Superior temporal gyrus (tissue), 1 donor: ENCODE data around the gene RPS6KA5.
"Not testable (repeated sequence)": the region's sequence is repeated elsewhere in the genome, so short reads cannot be mapped to it uniquely, and the experiment has no call there.

ENCODE experiments used
- DNase-seq: peaks from one replicate; pipeline ENCODE4 v3.0.0-alpha.2; 2016; ENCODE audit errors: extremely low spot score

RPS6KA5 gene

DNA sequence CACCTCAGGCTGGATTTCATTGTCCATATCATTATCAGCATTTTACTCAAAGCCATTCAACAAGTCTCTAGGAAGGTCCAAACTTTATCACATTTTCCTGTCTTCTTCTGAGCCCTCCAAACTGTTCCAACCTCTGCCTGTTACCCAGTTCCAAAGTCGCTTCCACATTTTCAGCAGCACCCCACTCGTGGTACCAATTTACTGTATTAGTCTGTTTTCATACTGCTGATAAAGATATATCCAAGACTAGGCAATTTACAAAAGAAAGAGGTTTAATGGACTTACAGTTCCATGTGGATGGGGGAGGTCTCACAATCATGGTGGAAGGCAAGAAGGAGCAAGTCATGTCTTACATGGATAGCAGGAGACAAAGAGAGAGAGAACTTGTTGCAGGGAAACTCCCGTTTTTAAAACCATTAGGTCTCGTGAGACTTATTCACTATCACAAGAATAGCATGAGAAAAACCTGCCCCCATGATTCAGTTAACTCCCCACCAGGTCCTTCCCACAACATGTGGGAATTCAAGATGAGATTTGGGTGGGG lies 121.1 kb downstream of the RPS6KA5 start:
- not testable (repeated sequence) for DNase-seq

DNA sequence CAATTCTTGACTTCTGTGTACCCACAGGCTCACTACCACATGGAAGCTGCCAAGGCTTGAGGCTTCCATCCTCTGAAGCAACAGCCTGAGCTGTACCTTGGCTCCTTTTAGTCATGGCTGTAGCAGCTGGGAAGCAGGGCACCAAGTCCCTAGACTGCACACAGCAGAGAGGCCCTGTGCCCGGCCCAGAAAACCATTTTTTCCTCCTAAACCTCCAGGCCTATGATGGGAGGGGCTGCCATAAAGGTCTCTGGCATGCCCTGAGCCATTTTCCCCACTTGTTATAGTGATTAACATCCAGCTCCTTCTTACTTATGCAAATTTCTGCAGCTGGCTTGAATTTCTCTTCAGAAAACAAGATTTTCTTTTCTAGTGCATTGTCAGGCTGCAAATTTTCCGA lies 121.8 kb downstream of the RPS6KA5 start:
- no peak for DNase-seq

DNA sequence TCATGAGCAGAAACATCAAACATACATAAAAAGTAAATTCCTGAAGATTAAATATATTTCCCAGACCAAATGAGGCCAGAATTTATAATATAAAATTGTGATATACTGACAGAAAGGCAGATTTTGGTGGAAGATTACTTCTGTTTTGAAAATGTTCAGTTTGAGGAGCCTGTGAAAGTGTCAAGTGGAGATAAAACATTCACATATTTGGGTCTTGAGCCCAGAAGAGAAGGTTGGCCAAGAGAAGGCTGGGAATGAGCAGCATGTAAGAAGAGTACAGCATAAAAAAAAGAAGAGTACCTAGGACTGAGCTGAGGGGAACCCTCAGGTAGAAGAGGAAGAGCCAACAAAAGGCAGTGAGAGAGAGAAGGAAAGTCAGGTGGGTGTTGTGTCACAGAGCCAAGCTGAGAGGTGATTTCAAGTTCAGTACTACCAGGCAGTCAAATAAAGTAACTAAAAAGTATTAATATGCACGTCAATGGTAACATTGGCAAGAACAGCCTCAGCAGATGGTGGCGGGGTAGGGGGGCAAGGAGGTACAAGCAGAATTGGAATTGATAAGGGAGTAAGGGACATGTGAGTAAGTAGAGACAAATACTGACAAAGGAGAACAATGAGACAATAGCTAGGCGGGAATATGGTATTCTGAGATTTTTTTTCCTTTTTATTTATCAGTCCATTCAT lies 123.5 kb downstream of the RPS6KA5 start:
- no peak for DNase-seq

DNA sequence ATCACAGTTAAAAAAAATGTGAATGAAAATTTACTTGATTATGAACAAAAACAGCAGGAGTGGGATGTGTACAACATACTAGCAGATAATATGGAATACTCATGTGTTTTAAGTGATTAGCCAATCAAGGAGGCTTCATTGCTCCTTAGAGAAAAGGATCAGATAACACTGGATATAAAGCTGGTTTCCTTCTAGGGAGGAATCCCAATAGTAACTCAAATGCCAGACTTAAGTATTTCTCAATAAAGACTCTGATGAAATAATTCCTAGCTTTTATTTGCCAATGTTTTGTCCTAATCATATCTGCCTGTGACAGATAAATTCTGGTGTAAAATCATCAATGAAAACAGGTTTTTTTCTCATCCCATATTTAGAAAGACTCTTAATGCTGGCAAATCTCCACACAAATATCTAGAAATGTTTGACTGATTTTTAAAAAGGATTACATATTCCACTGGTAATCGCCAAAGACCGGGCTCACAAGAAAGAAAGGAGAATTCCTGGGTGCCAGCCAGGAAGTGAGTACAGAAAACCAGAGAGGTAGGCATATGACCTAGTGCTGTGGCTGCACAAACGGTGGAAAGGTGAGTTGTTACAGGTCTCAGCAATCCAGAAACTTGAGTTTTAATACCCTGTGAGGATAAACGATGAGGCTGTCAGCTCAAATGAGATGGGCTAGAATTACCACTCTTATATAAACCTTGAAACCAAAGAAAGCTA lies 135.7 kb downstream of the RPS6KA5 start:
- DNase-seq: no peak

DNA sequence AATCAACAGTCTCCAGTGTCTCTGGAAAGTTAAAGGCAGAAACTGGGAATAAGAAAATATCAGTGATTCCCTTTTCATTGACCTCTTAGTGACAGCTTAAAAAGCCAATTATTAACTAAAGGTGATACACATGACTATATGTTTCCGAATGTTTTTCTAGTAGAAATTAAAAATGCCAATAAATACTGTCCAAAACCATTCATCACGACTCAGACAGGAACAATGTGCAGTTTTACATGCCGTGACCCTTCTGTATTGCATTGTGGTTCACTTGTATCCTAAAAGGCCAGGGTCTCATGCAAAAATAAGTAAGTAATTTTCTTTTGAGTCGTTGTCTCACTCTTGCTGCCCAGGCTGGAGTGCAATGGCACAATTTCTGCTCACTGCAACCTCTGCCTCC lies 138.3 kb downstream of the RPS6KA5 start:
- DNase-seq: no peak

DNA sequence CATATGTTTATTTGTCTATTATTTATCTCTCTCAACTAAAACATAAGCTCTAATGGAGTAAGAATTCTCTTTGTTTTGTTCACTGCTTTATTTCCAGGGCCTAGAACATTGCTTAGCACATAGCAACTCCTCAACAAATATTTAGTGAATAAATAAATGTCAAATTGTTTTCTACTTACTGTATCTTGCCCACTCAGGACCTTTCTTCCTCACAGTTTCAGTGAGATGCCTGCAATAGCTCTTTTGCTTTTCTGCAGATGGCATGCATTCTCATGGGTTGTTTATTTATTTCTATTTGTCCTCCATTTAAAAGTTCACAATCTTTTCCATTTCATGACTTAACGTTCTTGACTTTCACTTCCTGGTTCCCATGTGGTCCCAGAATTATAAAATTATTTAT lies 149.3 kb downstream of the RPS6KA5 start:
- DNase-seq: no peak

DNA sequence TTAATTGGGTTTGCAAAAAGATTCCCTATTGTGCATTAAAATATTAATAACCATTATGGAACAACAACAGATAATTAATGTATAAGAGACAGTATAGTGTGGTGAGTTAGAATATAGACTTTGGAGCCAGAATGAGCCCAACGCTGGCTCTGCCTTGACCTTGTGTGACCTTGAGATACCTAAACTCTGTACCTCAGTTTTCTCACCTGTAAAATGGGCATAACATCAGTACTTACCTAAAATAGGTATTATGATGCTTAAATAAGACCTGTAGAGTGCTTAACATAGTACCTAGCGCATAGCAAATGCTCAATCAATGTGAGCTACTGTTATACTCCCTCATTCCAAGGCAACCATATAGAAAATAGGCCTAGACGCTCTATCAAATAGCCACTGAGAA lies 153.3 kb downstream of the RPS6KA5 start:
- no peak for DNase-seq

DNA sequence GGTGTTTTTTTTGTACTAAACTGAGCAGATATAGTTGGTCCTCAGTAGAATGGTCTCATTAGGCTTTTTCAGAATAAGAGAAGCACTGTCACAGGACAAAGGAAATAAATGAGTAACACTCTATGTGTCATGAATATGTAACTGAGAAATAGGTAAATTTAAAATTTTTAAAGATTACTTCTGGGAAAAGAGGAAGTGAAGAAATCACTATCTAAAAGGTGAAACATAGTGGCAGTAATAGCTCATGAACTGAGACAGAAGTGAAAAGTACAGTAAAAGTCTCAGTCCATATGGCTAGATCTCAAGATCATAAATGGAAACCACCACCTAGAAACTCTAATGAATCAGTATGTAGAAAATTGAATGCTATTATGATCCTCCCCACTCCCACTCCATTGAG lies 154.9 kb downstream of the RPS6KA5 start:
- no peak for DNase-seq

DNA sequence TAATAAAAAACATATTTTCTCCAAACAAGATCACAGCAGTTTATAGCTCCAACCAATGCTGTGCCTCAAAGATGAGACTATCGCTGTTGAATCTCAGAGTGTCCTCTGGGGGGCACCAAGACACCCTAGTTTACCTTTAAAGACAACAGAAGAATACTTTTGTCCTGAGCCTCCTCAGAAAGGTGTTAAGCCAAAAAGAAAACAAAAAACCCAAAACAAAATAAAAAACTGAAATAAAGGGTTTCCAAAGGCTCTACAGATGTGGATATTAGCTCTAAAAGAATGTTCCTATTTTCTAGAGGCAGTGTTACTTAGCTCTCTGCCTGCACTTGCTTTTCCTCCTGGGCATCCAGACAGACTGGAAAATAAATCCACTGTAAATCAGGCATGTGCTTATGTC lies 157.3 kb downstream of the RPS6KA5 start:
- peak; percentile 92 for DNase-seq

DNA sequence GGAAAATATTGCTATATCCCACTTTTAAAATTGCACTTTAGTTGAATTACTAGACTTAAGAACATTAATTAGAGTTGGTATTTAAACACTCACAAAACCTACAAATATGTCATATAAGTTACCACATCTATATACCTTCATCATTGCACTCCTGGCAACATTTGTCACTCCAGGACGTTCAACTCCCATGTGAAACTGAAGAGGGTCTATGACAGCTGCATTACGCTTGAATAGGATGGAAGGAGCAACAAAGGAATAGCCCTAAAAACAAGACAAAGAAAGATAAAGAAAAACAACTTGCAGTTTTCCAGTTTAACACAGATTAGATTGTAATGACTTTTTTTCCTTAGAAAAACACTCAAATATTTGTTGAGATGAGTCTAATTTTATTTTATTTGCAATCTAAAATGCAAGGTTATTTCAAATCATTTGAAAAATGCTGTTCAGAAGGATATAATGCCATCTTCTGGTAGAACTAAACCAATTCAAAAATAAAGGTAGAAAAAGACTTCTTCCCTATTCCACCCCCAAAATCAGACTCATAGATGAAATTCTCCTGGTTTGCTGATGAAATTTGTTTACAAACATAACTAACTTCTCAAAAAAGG lies 159.9 kb downstream of the RPS6KA5 start:
- peak; percentile 57 for DNase-seq

DNA sequence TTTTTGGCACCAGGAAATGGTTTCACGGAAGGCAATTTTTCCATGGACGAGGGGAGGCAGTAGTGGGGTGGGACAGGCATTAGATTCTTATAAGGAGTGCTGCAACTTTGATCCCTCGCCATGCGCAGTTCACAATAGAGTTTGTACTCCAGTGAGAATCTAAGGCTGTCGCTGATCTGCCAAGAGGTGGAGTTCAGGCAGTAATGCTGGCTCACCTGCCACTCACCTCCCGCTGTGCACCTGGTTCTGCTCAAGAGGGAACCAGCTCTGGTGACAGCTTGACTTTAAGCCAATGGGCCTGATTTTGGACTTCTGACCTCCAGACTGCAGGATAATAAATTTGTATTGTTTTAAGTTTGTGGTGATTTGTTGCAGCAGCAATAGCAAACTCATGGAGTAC lies 163.4 kb downstream of the RPS6KA5 start:
- DNase-seq: no peak

DNA sequence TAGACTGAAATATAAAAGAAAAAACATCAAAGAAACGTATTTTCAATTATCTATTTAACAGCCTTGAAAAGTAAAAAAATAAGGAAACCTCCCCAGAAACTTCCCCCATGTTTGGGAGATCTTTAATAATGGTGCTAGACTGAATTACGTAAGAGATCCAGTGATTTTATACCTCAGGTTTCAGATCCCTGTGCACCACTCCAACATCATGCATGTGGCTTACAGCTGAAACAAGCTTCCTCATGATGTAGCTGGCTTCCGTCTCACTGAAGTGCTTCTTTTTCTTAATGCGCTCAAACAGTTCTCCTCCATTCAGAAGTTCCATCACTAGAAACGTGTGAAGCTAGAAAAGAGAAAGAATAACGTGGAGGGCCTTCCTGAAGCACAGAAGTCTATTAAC lies 166.2 kb downstream of the RPS6KA5 start:
- peak; percentile 65 for DNase-seq

DNA sequence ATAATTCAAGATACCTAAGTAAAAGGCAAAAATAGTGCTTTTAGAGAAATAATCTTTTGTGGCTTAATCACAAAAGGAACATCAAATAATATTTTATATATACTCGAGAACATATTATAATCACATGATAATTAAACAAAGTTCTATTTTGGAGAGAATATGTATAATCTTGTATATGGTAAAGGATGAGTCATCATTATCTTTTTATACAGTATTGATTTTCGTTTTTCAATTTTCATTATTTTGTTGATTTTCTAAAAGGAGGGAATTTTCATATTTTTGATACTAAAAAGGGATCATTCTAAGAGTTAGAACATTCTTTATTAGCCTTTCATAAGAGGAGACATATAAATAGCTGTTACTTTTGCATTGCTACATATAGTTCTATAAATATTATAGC lies 166.9 kb downstream of the RPS6KA5 start:
- DNase-seq: no peak

DNA sequence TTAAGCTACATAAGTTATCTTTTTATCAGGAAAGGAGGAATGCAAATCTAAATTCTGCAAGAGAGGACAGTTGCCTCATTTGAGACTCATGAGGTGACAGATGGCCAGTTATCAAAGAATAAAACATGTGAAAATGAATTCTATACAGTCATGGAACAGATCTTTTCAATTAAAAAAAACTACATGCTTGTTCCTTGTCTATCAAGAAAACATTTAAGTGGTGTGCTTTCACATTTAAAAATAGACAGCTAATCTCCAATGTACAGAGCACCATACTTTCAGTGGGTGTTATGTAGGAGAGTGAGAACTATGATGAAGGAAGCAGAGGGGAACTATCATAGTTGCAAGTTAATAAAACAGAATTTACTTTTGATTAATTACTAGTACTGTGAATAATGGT lies 167.5 kb downstream of the RPS6KA5 start:
- DNase-seq: peak; percentile 62

DNA sequence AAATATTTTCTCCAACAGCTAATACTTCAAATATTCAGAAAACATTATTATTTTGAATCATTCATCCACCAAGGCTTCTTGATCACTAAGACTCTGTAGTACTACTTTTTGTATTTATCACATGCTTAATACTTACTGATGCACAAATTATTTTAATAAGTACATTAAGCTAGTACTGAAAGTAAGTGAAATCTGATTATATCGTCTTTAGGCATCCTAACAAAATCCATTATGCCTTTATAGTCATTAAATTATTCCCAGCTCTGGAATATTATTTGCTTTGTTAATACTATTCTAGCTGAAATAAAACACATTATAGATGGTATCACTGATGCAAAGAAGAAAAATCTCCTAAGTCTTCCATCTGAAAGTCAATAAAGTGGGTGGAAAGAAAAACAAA lies 169.1 kb downstream of the RPS6KA5 start:
- no peak for DNase-seq

DNA sequence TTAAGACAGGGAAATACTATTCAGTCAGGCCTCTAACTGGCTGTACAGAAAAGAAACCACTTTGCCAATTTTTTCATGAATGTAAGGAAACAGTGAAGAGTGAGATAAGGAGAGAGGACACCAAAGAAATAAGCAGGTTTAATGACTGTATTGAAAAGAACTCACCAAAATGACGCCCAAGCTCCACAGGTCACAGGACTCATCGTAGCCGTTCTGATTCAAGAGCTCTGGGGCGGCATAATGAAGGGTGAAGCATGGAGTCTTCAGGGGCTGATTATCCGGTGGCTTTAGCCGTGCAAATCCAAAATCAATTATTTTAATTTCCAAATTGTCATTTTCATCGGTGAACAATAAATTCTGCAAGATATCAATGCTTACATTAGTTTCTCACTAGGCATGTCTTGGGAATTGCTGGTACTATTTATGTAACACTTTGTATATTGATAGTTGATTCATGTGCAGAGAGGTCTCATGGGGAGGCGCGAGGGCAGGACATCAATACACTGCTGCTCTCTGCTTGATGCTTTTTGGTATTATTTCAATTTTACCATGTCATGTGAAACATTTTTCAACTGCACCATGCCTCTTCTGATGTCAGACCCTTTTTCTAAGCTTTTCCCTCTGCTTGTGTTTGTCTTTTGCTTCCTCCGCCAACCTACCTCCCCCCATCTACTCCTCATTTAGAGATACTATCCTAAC lies 170.0 kb downstream of the RPS6KA5 start:
- no peak for DNase-seq

DNA sequence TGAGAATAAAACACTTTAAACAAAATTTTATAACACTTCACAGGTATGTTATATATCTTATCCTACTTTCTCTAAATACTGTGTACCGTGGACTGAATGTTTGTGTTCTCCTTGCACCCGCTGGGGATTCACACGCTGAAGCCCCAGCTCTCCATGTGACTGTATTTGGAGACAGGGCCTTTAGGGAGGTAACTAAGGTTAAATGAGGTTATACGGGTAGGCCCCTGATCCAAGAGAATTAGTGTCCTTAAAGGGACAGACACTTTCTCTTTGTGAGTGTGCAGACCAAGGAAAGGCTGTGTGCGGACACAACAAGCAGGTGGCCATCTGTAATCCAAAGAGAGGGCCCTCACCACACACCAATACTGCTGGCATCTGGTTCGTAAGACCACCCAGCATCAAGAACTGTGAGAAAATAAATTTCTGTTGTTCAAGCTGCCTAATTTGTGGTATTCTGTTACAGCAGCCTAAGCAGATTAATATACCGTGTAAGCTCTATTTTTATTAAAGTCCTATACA lies 174.1 kb downstream of the RPS6KA5 start:
- DNase-seq: no peak

DNA sequence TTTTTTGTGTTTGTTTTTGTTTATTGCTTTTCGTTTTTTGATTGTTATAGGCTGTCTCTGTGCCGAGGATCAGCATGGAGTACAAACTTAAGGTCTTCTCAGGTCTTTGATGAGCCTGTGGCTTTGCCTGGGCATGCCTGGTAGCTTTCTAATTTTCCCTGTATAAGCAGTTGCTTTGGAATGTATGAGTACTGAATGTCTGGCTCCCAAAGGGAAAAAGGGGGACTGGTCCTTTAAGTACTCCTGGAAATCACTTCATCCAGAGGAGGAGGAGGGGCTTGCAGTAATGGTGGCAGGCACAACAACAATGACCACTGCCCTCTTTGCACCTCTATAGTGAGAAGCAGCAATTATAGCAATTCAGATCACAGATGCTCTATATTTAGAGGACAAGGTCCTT lies 176.7 kb downstream of the RPS6KA5 start:
- no peak for DNase-seq

DNA sequence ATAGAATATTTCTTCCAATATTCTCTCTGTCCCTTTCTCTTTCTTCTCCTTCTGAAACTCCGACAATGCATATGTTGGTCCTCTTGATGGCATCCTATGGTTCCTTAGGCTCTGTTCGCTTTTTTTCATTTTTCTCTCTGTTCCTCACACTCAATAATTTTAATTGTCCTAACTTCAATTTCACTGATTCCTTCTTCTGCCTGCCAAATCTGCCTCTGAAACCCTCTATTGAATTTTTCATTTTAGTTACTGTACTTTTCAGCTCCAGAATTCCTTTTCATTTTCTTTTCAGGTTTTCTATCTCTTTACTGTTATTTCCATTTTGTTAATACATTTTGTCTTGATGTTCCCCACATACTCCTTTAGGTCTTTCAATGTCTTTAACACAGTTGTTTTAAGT lies 177.2 kb downstream of the RPS6KA5 start:
- DNase-seq: no peak

DNA sequence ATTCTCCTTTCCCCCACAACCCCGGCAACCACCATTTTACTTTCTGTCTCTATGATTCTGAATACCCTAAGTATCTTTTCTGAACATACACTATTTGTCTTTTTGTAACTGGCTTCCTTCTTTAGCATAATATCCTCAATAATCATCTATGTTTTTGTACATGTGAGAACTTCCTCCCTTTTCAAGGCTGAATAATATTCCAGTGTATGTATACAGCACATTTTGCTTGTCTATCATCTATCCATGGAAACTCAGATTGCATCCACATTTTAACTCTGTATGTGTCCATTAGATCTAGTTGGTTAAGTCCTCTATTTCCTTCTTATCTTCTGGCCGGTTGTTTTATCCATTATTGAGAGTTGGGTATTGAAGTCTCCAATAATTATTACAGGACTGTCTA lies 180.2 kb downstream of the RPS6KA5 start:
- no peak for DNase-seq

DNA sequence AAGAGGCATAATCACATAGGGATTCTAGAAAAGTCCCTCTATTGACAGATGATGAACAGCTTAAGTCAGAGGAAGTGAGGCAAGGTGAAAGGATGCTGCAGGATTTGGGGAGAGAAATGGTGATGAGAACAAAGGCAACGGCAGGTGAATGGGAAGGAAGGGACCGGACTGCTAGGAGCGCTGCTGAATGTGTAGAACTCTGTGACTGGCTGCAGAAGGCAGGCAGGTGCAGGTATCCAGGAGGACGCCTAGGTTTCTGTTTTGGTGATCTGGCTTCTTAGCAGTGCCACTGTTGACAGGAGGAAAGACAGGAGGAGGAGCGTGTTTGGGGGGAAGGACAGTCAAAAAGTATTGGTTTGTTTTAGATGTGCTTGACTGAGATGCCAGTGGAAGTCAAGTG lies 185.8 kb downstream of the RPS6KA5 start:
- DNase-seq: no peak

DNA sequence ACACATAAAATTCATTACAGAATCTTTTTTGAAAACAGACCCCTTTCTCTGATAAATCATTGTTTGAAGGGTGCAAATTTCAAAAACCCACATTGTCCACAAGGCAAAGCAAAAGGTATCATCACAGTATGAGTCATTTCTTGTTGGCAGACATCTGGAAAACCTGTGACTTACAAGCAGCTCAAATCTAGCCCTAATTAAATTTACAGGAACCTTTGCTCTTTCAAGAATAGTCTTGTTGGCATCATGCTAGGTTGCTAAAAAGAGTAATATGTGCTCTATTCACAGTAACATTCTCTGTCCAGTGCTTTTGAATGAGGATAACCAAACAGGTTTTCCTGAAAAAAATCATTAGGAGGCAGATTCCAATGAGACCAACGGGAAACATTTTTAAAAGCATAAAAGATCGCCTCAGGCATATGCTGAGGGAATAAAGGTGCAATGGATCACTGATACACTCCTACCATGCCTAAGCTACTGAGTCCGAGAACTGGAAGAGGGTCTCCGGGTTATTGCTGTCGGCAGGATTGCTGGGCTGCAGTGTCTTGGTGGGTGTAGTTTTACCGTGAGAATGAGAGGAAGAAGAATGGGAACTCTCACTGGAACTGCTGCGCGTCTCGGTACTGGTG lies 188.7 kb downstream of the RPS6KA5 start:
- no peak for DNase-seq
